ENCODE data around the gene STIM2. TPM values are rescaled to one million over a fixed set of nuclear protein-coding genes. Genes with fewer than 3 reads are reported as not detected.

Gene STIM2
- total and polyA plus RNA-seq, 2 of the 4 experiments (the other 2 are of a cell fraction) = 16.1 to 27.6 TPM

- peaks cover under 1% of the 10 kb centered on the region; the same call in 1 of the 2 replicates for H3K36me3 ChIP-seq (ENCODE audit: control insufficient read depth, insufficient read depth, low read length)
- peak overlapping the region; percentile 32; the same call in 1 of the 2 replicates for H4K91ac ChIP-seq (ENCODE audit: insufficient read depth, low read depth, low read length)
- no peaks in the 10 kb centered on the region for H3K9me3 ChIP-seq (ENCODE audit: control insufficient read depth, insufficient read depth, low read length)
- H3K27ac ChIP-seq (ENCODE audit: insufficient read depth, low read length) = no peak overlapping the region
- no peak overlapping the region for H3K4me3 ChIP-seq (ENCODE audit: insufficient read depth, low read depth, low read length)
- no peak overlapping the region for H2BK120ac ChIP-seq (ENCODE audit: low read depth, low read length)
- H3K9ac ChIP-seq (ENCODE audit: low read depth, low read length) = no peak overlapping the region
- peak overlapping the region; percentile 71 for H2AK5ac ChIP-seq (ENCODE audit: low read depth, low read length)
- no peak overlapping the region for H4K5ac ChIP-seq (ENCODE audit: low read depth, low read length)
- intact Hi-C loops (cut with micrococcal nuclease) = loop anchor here (1.0 kb wide), 1 partner anchor 142 kb away; no protein-coding TSS in a partner anchor
- no peaks in the 10 kb centered on the region for H3K27me3 ChIP-seq (ENCODE audit: control insufficient read depth, insufficient read depth, low read length)
- dilution Hi-C loops (cut with HindIII; ENCODE audit: low sequenced_read_pairs, unreplicated experiment) = no loop called here
- peak overlapping the region; percentile 56 for H2AFZ ChIP-seq (replicated peaks; ENCODE audit: low read length, poor library complexity)
- H2AK9ac ChIP-seq (replicated peaks; ENCODE audit: low read depth, low read length, poor library complexity) = no peak overlapping the region
- H2BK20ac ChIP-seq (ENCODE audit: low read depth, low read length) = peak overlapping the region; percentile 29; the same call in 1 of the 2 replicates
- H3K18ac ChIP-seq (ENCODE audit: low read depth, low read length) = no peak overlapping the region
- H3K56ac ChIP-seq (ENCODE audit: extremely low read depth, insufficient read depth, low read length) = no peak overlapping the region
- in situ Hi-C loops (cut with MboI; ENCODE audit: low sequenced_read_pairs) = loop anchor here (25.0 kb wide), 5 partner anchors 266 to 1016 kb away; no protein-coding TSS in a partner anchor
- no CpG with 5 or more reads among the region's 5 CpGs for WGBS, 2 experiments (ENCODE audit: extremely low coverage in 2 of 2, insufficient read length in 1 of 2)
- no peak for TF ChIP-seq MXI1 (IDR thresholded peaks at IDR 0.05; ENCODE audit: borderline replicate concordance, low read depth, low read length)
- TF ChIP-seq MAZ (IDR thresholded peaks at IDR 0.05; ENCODE audit: borderline replicate concordance, low read depth, low read length) = no peak
- TF ChIP-seq SMC3 (IDR thresholded peaks at IDR 0.05; ENCODE audit: low read depth, low read length) = no peak
- TF ChIP-seq FOS (IDR thresholded peaks at IDR 0.05; ENCODE audit: low read depth, low read length) = no peak
- TF ChIP-seq RFX5 (IDR thresholded peaks at IDR 0.05; ENCODE audit: low read depth, low read length) = no peak
- TF ChIP-seq USF2 (IDR thresholded peaks at IDR 0.05; ENCODE audit: low read depth, low read length) = no peak
- no peak for TF ChIP-seq RCOR1 (IDR thresholded peaks at IDR 0.05; ENCODE audit: insufficient replicate concordance, low read length)
- no peak for TF ChIP-seq POLR2A (IDR thresholded peaks at IDR 0.05; ENCODE audit: low read depth, low read length)
- TF ChIP-seq CEBPB (IDR thresholded peaks at IDR 0.05; ENCODE audit: low read depth, low read length) = no peak
- no peak for TF ChIP-seq BHLHE40 (IDR thresholded peaks at IDR 0.05; ENCODE audit: low read depth, low read length)
- H3K4me1 ChIP-seq (ENCODE audit: control insufficient read depth, insufficient read depth, low read length) = peaks cover 6% of the 10 kb centered on the region
- no peaks in the 10 kb centered on the region; the same call in 1 of the 2 replicates for H4K20me1 ChIP-seq (ENCODE audit: insufficient read depth, low read length)
- H3K14ac ChIP-seq (replicated peaks; ENCODE audit: low read depth, low read length) = peak overlapping the region; percentile 61; the same call in 1 of the 2 replicates
- no peak overlapping the region for H2BK5ac ChIP-seq (ENCODE audit: low read depth, low read length, poor library complexity, severe bottlenecking)
- no peaks in the 10 kb centered on the region for H3K79me1 ChIP-seq (ENCODE audit: low read depth in 1 of 2, low read length in 2 of 2)
- H2BK15ac ChIP-seq (ENCODE audit: low read depth, low read length) = no peak overlapping the region
- peak overlapping the region in 1 of 2 experiments; percentile 59; a peak in 1 of 4 replicates for H4K8ac ChIP-seq (ENCODE audit: low read depth in 2 of 2, low read length in 2 of 2)
- H3K9me1 ChIP-seq (ENCODE audit: insufficient read depth, low read length) = no peaks in the 10 kb centered on the region
- no TSS peak for BruUV-seq (replicated peaks)
- peak overlapping the region; percentile 81; the same call in 1 of the 2 replicates for H3K23ac ChIP-seq (ENCODE audit: low read depth, low read length)
- ChIA-PET CTCF (interaction anchor here (0.7 kb wide), 1 partner anchor 548 kb away, joined by 3 read pairs; no protein-coding TSS in a partner anchor), POLR2A (ENCODE audit: unreplicated experiment) (no interaction called here)
- peak overlapping the region; percentile 59; the same call in 1 of the 2 replicates for H3K4ac ChIP-seq (ENCODE audit: low read depth, low read length)
- peak overlapping the region; percentile 72 for H3K4me2 ChIP-seq (ENCODE audit: low read depth, low read length)
- ATAC-seq (ENCODE audit: low read depth) (peak; percentile 58), DNase-seq (peak; percentile 59)
These were observed 143.0 kb downstream of the STIM2 start for GRCh38 chr4:27003642-27004113.
